NCI-H524 treated with DMSO at 0.1 percent for 48 hours (cell line): ENCODE data around the gene TOMM70.

Experiments used
- DNase-seq: peaks from one replicate; lab custom pipeline; 2025; lab: John Stamatoyannopoulos, UW

TOMM70 gene

GRCh38 chr3:100325827-100326226, 75.1 kb downstream of the TOMM70 start:
- no peak for DNase-seq

GRCh38 chr3:100324044-100324443, 76.8 kb downstream of the TOMM70 start:
- no peak for DNase-seq

- DNase-seq: no peak
Observed at GRCh38 chr3:100319951-100320350, 80.9 kb downstream of the TOMM70 start.

GRCh38 chr3:100317912-100318311, 83.0 kb downstream of the TOMM70 start:
- DNase-seq: no peak

GRCh38 chr3:100316641-100317069, 84.2 kb downstream of the TOMM70 start:
- DNase-seq: peak; percentile 37
